KOPT-K1 (cell line): Measurements from ENCODE around the gene PRICKLE2.

ENCODE experiments used
- H3K27ac ChIP-seq: fragments of 200-600 bp; sonication (generic); 2 replicates; pipeline ENCODE4 v1.5.1; 2016; ENCODE audit warnings: antibody characterized with exemption, mild to moderate bottlenecking, low read depth, low read length; ENCODE audit not compliant: poor library complexity, severe bottlenecking
- H3K36me3 ChIP-seq: fragments of 200-600 bp; sonication (generic); 2 replicates; pipeline ENCODE4 v1.5.1; 2017; ENCODE audit warnings: antibody characterized with exemption, mild to moderate bottlenecking, low read length, moderate library complexity; ENCODE audit not compliant: insufficient read depth
- H3K9me3 ChIP-seq: fragments of 200-600 bp; sonication (generic); 2 replicates; pipeline ENCODE4 v1.5.1; 2017; ENCODE audit warnings: antibody characterized with exemption, low read length, mild to moderate bottlenecking; ENCODE audit not compliant: insufficient read depth, poor library complexity, severe bottlenecking

PRICKLE2 gene

GRCh38 chr3:64151342-64151871 lies 73.9 kb downstream of the PRICKLE2 start:
- Histone ChIP-seq H3K27ac (no peak overlapping the region), H3K9me3 (no peaks in the 10 kb centered on the region), H3K36me3 (no peaks in the 10 kb centered on the region)

- H3K27ac ChIP-seq = no peak overlapping the region
- no peaks in the 10 kb centered on the region for H3K9me3 ChIP-seq
- no peaks in the 10 kb centered on the region for H3K36me3 ChIP-seq
Measured at GRCh38 chr3:64150623-64151207, 74.6 kb downstream of the PRICKLE2 start.

GRCh38 chr3:64149886-64150285 lies 75.4 kb downstream of the PRICKLE2 start:
- H3K36me3 ChIP-seq = no peaks in the 10 kb centered on the region
- no peak overlapping the region for H3K27ac ChIP-seq

GRCh38 chr3:64148955-64149653 lies 76.2 kb downstream of the PRICKLE2 start:
- no peaks in the 10 kb centered on the region for H3K36me3 ChIP-seq
- H3K27ac ChIP-seq = no peak overlapping the region
- no peaks in the 10 kb centered on the region for H3K9me3 ChIP-seq

More at GRCh38 chr3:64149886-64150285, 75.4 kb downstream of the PRICKLE2 start:
- H3K9me3 ChIP-seq = no peaks in the 10 kb centered on the region

GRCh38 chr3:64147211-64147610 lies 78.1 kb downstream of the PRICKLE2 start:
- Histone ChIP-seq H3K36me3 (no peaks in the 10 kb centered on the region), H3K9me3 (no peaks in the 10 kb centered on the region), H3K27ac (no peak overlapping the region)

- Histone ChIP-seq H3K36me3 (no peaks in the 10 kb centered on the region), H3K9me3 (no peaks in the 10 kb centered on the region), H3K27ac (no peak overlapping the region)
Measured at GRCh38 chr3:64145438-64145837, 79.8 kb downstream of the PRICKLE2 start.

- H3K36me3 ChIP-seq = no peaks in the 10 kb centered on the region
Measured at GRCh38 chr3:64144241-64144900, 80.9 kb downstream of the PRICKLE2 start.

GRCh38 chr3:64143409-64144130 lies 81.7 kb downstream of the PRICKLE2 start:
- Histone ChIP-seq H3K27ac (no peak overlapping the region), H3K9me3 (no peaks in the 10 kb centered on the region), H3K36me3 (no peaks in the 10 kb centered on the region)

More at GRCh38 chr3:64144241-64144900, 80.9 kb downstream of the PRICKLE2 start:
- Histone ChIP-seq H3K9me3 (no peaks in the 10 kb centered on the region), H3K27ac (no peak overlapping the region)

GRCh38 chr3:64141476-64141875 lies 83.8 kb downstream of the PRICKLE2 start:
- Histone ChIP-seq H3K36me3 (no peaks in the 10 kb centered on the region), H3K27ac (no peak overlapping the region), H3K9me3 (no peaks in the 10 kb centered on the region)

GRCh38 chr3:64140651-64141050 lies 84.6 kb downstream of the PRICKLE2 start:
- Histone ChIP-seq H3K36me3 (no peaks in the 10 kb centered on the region), H3K27ac (no peak overlapping the region), H3K9me3 (no peaks in the 10 kb centered on the region)

GRCh38 chr3:64138656-64139375 lies 86.5 kb downstream of the PRICKLE2 start:
- Histone ChIP-seq H3K9me3 (no peaks in the 10 kb centered on the region), H3K27ac (no peak overlapping the region), H3K36me3 (no peaks in the 10 kb centered on the region)

GRCh38 chr3:64138046-64138445 lies 87.2 kb downstream of the PRICKLE2 start:
- H3K27ac ChIP-seq = no peak overlapping the region
- H3K36me3 ChIP-seq = no peaks in the 10 kb centered on the region
- H3K9me3 ChIP-seq = no peaks in the 10 kb centered on the region

GRCh38 chr3:64134882-64135281 lies 90.4 kb downstream of the PRICKLE2 start:
- H3K36me3 ChIP-seq = no peaks in the 10 kb centered on the region
- no peaks in the 10 kb centered on the region for H3K9me3 ChIP-seq
- H3K27ac ChIP-seq = no peak overlapping the region

- no peak overlapping the region for H3K27ac ChIP-seq
- no peaks in the 10 kb centered on the region for H3K9me3 ChIP-seq
- no peaks in the 10 kb centered on the region for H3K36me3 ChIP-seq
Measured at GRCh38 chr3:64133987-64134386, 91.3 kb downstream of the PRICKLE2 start.
